Measurements from ENCODE around the gene KCNJ5. TPM values are rescaled to one million over a fixed set of nuclear protein-coding genes. Genes with fewer than 3 reads are reported as not detected.

The KCNJ5 gene
- total RNA-seq, 1 donor from 2014 or later = 1.5 TPM

- TF ChIP-seq POLR2A (IDR thresholded peaks at IDR 0.05) = no peak
- TF ChIP-seq, protein P1, sequence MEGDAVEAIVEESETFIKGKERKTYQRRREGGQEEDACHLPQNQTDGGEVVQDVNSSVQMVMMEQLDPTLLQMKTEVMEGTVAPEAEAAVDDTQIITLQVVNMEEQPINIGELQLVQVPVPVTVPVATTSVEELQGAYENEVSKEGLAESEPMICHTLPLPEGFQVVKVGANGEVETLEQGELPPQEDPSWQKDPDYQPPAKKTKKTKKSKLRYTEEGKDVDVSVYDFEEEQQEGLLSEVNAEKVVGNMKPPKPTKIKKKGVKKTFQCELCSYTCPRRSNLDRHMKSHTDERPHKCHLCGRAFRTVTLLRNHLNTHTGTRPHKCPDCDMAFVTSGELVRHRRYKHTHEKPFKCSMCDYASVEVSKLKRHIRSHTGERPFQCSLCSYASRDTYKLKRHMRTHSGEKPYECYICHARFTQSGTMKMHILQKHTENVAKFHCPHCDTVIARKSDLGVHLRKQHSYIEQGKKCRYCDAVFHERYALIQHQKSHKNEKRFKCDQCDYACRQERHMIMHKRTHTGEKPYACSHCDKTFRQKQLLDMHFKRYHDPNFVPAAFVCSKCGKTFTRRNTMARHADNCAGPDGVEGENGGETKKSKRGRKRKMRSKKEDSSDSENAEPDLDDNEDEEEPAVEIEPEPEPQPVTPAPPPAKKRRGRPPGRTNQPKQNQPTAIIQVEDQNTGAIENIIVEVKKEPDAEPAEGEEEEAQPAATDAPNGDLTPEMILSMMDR (IDR thresholded peaks at IDR 0.05) = no peak
- TF ChIP-seq POLR2AphosphoS5 (IDR thresholded peaks at IDR 0.05; ENCODE audit: insufficient read depth in 1 of 2, low read depth in 1 of 2) = no peak
- Histone ChIP-seq H3K4me3 (no peak overlapping the region), H3K36me3 (no peaks in the 10 kb centered on the region), H3K27ac (no peak overlapping the region), H3K9me3 (no peaks in the 10 kb centered on the region), H3K27me3 (no peaks in the 10 kb centered on the region), H3K4me1 (no peaks in the 10 kb centered on the region)
- no peak for DNase-seq (ENCODE audit: extremely low spot score in 2 of 2)
- intact Hi-C loops (cut with DNase I) = loop anchor here (10.0 kb wide), 1 partner anchor 71 kb away; no protein-coding TSS in a partner anchor
Observed at GRCh38 chr11:128884054-128884453, 7.1 kb upstream of the KCNJ5 start.

GRCh38 chr11:128884703-128885338, 6.3 kb upstream of the KCNJ5 start:
- no peaks in the 10 kb centered on the region for H3K27me3 ChIP-seq
- H3K9me3 ChIP-seq = no peaks in the 10 kb centered on the region
- H3K4me3 ChIP-seq = no peak overlapping the region
- no peak overlapping the region for H3K27ac ChIP-seq
- no peaks in the 10 kb centered on the region for H3K4me1 ChIP-seq
- DNase-seq (ENCODE audit: extremely low spot score in 2 of 2) = no peak
- intact Hi-C loops (cut with DNase I) = loop anchor here (10.0 kb wide), 1 partner anchor 70 kb away; no protein-coding TSS in a partner anchor
- no peaks in the 10 kb centered on the region for H3K36me3 ChIP-seq
- TF ChIP-seq, protein P1 (IDR thresholded peaks at IDR 0.05) = peak; percentile 67 to 84 (median 81)
- no peak for TF ChIP-seq POLR2A (IDR thresholded peaks at IDR 0.05)
- no peak for TF ChIP-seq POLR2AphosphoS5 (IDR thresholded peaks at IDR 0.05; ENCODE audit: insufficient read depth in 1 of 2, low read depth in 1 of 2)

DNA sequence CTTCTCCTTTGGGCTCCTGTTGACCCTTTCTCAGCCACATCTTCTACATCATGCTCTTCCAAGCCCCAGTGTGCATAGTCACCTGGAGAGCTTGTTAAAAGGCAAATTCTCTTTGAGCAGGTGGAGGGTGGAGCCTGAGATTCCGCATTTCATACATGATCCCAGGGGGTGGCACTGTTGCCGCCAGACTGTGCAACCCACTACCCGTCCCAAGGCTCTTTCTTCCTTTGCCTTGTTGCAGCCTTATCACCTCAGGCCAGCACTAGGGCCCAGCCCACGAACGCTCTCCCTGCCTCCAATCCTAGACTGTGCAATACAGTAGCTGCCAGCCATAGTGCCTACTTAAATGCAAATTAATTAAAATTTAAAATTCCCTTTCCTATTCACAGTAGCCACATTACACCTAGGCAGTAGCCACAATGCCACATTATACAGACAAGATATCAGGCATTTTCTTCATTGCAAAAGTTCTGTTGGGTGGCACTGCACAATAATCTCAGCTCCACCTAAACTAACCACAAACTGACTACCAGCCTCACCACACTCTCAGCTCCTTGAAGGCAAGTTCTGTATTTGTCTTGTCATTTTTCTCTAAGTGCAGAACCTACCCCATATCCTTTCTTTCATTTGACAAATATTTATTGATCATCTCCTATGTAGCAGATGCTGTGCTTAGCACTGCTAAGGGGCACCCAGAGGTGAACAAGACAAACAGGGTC, 4.6 kb upstream of the KCNJ5 start:
- H3K27me3 ChIP-seq = no peaks in the 10 kb centered on the region
- no peak for TF ChIP-seq POLR2AphosphoS5 (IDR thresholded peaks at IDR 0.05; ENCODE audit: insufficient read depth in 1 of 2, low read depth in 1 of 2)
- no peak for TF ChIP-seq POLR2A (IDR thresholded peaks at IDR 0.05)
- TF ChIP-seq, protein P1 (IDR thresholded peaks at IDR 0.05) = no peak
- no peak for DNase-seq (ENCODE audit: extremely low spot score in 2 of 2)
- H3K4me3 ChIP-seq = no peak overlapping the region
- peaks cover 10% of the 10 kb centered on the region for H3K4me1 ChIP-seq
- H3K36me3 ChIP-seq = no peaks in the 10 kb centered on the region
- no peaks in the 10 kb centered on the region for H3K9me3 ChIP-seq
- intact Hi-C loops (cut with DNase I) = loop anchor here (10.0 kb wide), 1 partner anchor 68 kb away; no protein-coding TSS in a partner anchor
- H3K27ac ChIP-seq = no peak overlapping the region

GRCh38 chr11:128888034-128888985, 2.8 kb upstream of the KCNJ5 start:
- Histone ChIP-seq H3K27me3 (no peaks in the 10 kb centered on the region), H3K36me3 (no peaks in the 10 kb centered on the region), H3K9me3 (no peaks in the 10 kb centered on the region), H3K4me1 (peaks cover 10% of the 10 kb centered on the region), H3K27ac (no peak overlapping the region), H3K4me3 (no peak overlapping the region)
- intact Hi-C loops (cut with DNase I) = loop anchor here (10.0 kb wide), 1 partner anchor 66 kb away; no protein-coding TSS in a partner anchor
- DNase-seq (ENCODE audit: extremely low spot score in 2 of 2) = no peak
- TF ChIP-seq POLR2AphosphoS5 (IDR thresholded peaks at IDR 0.05; ENCODE audit: insufficient read depth in 1 of 2, low read depth in 1 of 2) (no peak), POLR2A (IDR thresholded peaks at IDR 0.05) (no peak)
- TF ChIP-seq, protein P1 (IDR thresholded peaks at IDR 0.05) = no peak

Measured in vagina (tissue), 2 donors.